Mesenchymal stem cell (in vitro differentiated cells and primary cell): Measurements from ENCODE around the gene CADPS.

Source experiments
- DNase-seq: peaks from one replicate; pipeline ENCODE4 v3.0.0-alpha.2; 2013
- H2AFZ ChIP-seq: one replicate; pipeline ENCODE4 v1.6.1; 2013; ENCODE audit warnings: low read depth, mild to moderate bottlenecking, control low read depth, inconsistent platforms, low read length, moderate library complexity
- H2AK5ac ChIP-seq: 2 replicates; pipeline ENCODE4 v1.6.1; 2013; ENCODE audit warnings: low read length, moderate library complexity, mild to moderate bottlenecking, inconsistent platforms; ENCODE audit not compliant: severe bottlenecking
- H2BK120ac ChIP-seq: one replicate; pipeline ENCODE4 v1.6.1; 2013; ENCODE audit warnings: low read depth, mild to moderate bottlenecking, inconsistent platforms, low read length, moderate library complexity
- H2BK12ac ChIP-seq, 2 experiments: one replicate each; pipeline ENCODE4 v1.6.1; 2013; ENCODE audit warnings: inconsistent platforms in 2 of 2, low read length in 2 of 2, mild to moderate bottlenecking in 2 of 2, moderate library complexity in 2 of 2, control low read depth in 1 of 2
- H2BK15ac ChIP-seq: one replicate; pipeline ENCODE4 v1.6.1; 2013; ENCODE audit warnings: mild to moderate bottlenecking, low read depth, inconsistent platforms; ENCODE audit not compliant: poor library complexity, severe bottlenecking
- H2BK5ac ChIP-seq: 2 replicates; pipeline ENCODE4 v1.6.1; 2013; ENCODE audit warnings: low read depth, mild to moderate bottlenecking, low read length, control low read depth, inconsistent platforms; ENCODE audit not compliant: poor library complexity, severe bottlenecking
- H3K14ac ChIP-seq, 2 experiments: one replicate each; pipeline ENCODE4 v1.6.1; 2013; ENCODE audit warnings: inconsistent platforms in 2 of 2, low read length in 2 of 2, control low read depth in 1 of 2, mild to moderate bottlenecking in 1 of 2, moderate library complexity in 1 of 2
- H3K18ac ChIP-seq, 2 experiments: one replicate each; pipeline ENCODE4 v1.6.1; 2013; ENCODE audit warnings: inconsistent platforms in 2 of 2, low read length in 2 of 2, control low read depth in 1 of 2, low read depth in 1 of 2, mild to moderate bottlenecking in 1 of 2
- H3K23ac ChIP-seq, 2 experiments: one replicate each; pipeline ENCODE4 v1.6.1; 2013; ENCODE audit warnings: inconsistent platforms in 2 of 2, low read length in 2 of 2, mild to moderate bottlenecking in 2 of 2, moderate library complexity in 2 of 2, control low read depth in 1 of 2
- H3K27ac ChIP-seq: 2 replicates; pipeline ENCODE4 v1.5.1; 2013; ENCODE audit warnings: mild to moderate bottlenecking, moderate library complexity, low read length, control low read depth, inconsistent platforms; ENCODE audit not compliant: poor library complexity, severe bottlenecking
- H3K27me3 ChIP-seq, 2 experiments: 2 replicates each; pipeline versions ENCODE4 v1.6.1 to v1.7.0; 2013; ENCODE audit warnings: low read length in 2 of 2, mild to moderate bottlenecking in 2 of 2, moderate library complexity in 2 of 2, control low read depth in 1 of 2, inconsistent platforms in 1 of 2; ENCODE audit not compliant: control insufficient read depth in 1 of 2, insufficient read depth in 1 of 2
- H3K36me3 ChIP-seq, 2 experiments: 2 replicates each; pipeline versions ENCODE4 v1.6.1 to v1.7.0; 2013; ENCODE audit warnings: low read length in 2 of 2, control low read depth in 1 of 2, inconsistent platforms in 1 of 2, low read depth in 1 of 2, mild to moderate bottlenecking in 1 of 2; ENCODE audit not compliant: insufficient read depth in 2 of 2, control insufficient read depth in 1 of 2
- H3K4ac ChIP-seq, 2 experiments: one replicate each; pipeline ENCODE4 v1.6.1; 2013; ENCODE audit warnings: inconsistent platforms in 2 of 2, low read length in 2 of 2, mild to moderate bottlenecking in 2 of 2, moderate library complexity in 2 of 2, control low read depth in 1 of 2, low read depth in 1 of 2
- H3K4me1 ChIP-seq: 2 replicates; pipeline ENCODE4 v1.6.1; 2013; ENCODE audit warnings: low read depth, low read length, control low read depth; ENCODE audit not compliant: control insufficient read depth, insufficient read depth
- H3K4me2 ChIP-seq: 2 replicates; pipeline ENCODE4 v1.6.1; 2013; ENCODE audit warnings: low read length, mild to moderate bottlenecking, inconsistent platforms; ENCODE audit not compliant: poor library complexity, severe bottlenecking
- H3K4me3 ChIP-seq, 2 experiments: 2 replicates each; pipeline versions ENCODE4 v1.5.1 to v1.7.0; 2013; ENCODE audit warnings: low read length in 2 of 2, mild to moderate bottlenecking in 2 of 2, control low read depth in 1 of 2, low read depth in 1 of 2; ENCODE audit not compliant: insufficient read depth in 1 of 2
- H3K79me1 ChIP-seq: replicated peaks from 2 replicates; pipeline ENCODE4 v1.6.1; 2013; ENCODE audit warnings: mild to moderate bottlenecking, control low read depth, low read length, inconsistent platforms; ENCODE audit not compliant: poor library complexity, severe bottlenecking
- H3K9ac ChIP-seq: 2 replicates; pipeline ENCODE4 v1.7.0; 2013; ENCODE audit warnings: mild to moderate bottlenecking, low read length, moderate library complexity
- H3K9me3 ChIP-seq: 2 replicates; pipeline ENCODE4 v1.7.0; 2013; ENCODE audit warnings: mild to moderate bottlenecking, low read length; ENCODE audit not compliant: control insufficient read depth
- H4K8ac ChIP-seq: one replicate; pipeline ENCODE4 v1.6.1; 2013; ENCODE audit warnings: inconsistent platforms, mild to moderate bottlenecking, low read length, moderate library complexity
- H4K91ac ChIP-seq: one replicate; pipeline ENCODE4 v1.6.1; 2013; ENCODE audit warnings: mild to moderate bottlenecking, low read length, inconsistent platforms
- WGBS: methylation state at CpG from one replicate; pipeline ENCODE4 v1.1.7; 2013; ENCODE audit warnings: mixed read lengths; 5-methylcytosine and 5-hydroxymethylcytosine counted together

CADPS gene

DNA sequence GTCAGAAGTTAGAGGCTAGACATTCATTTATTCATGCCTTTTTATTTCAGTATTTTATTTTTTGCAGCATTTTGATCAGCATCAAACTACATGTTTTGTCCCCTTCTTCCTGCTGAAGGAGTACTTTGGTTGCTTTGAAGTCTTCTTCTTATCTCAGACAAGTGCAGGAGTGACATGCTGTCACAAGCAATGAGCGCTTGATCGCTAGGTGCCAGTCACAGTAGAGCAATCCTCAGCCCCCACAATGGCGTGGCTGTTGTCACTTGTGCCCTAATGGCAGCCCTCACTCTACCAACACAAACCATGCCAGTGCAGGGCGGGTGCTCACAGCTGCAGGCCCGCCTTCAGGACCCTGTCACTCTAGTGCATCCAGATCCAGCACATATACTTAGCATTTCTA lies 317.2 kb downstream of the CADPS start:
- Histone ChIP-seq H3K36me3 (no peaks in the 10 kb centered on the region), H2AK5ac (no peak overlapping the region), H3K14ac (no peak overlapping the region), H3K18ac (no peak overlapping the region), H3K23ac (no peak overlapping the region), H2BK15ac (no peak overlapping the region), H3K27ac (no peak overlapping the region), H4K8ac (no peak overlapping the region), H3K4me1 (peaks cover 3% of the 10 kb centered on the region), H3K27me3 (peaks cover 5 to 6% of the 10 kb centered on the region in 2 experiments), H2BK12ac (no peak overlapping the region), H3K79me1 (no peaks in the 10 kb centered on the region), H2BK5ac (no peak overlapping the region), H3K4ac (no peak overlapping the region), H3K9ac (no peak overlapping the region), H3K9me3 (no peaks in the 10 kb centered on the region), H4K91ac (no peak overlapping the region), H2AFZ (no peak overlapping the region), H3K4me2 (no peak overlapping the region), H3K4me3 (no peak overlapping the region), H2BK120ac (no peak overlapping the region)
- DNase-seq, result no peak
- 90% methylated on average over 5 of the region's 5 CpGs for WGBS

DNA sequence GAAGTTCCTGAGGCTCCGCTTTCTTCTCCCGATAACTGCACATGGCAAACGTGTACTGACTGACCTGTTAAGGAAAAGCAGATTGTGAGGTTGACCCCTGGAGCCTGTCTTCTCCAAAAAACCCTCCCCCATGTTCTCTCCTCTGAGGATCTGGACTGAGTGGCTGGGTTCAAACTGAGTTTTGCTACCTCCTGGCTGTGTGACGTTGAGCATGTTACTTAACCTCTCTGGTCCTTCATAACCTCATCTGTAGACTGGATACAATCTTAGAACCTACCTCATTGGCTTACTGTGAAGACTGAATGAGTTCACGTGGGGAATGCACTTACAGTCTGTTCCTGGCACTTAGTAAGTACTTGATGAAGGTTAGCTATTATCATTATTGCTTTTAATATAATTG lies 317.8 kb downstream of the CADPS start:
- Histone ChIP-seq H3K9ac (no peak overlapping the region), H4K8ac (no peak overlapping the region), H2BK120ac (no peak overlapping the region), H3K4me3 (no peak overlapping the region), H3K4me1 (peaks cover 1% of the 10 kb centered on the region), H3K36me3 (no peaks in the 10 kb centered on the region), H2BK15ac (no peak overlapping the region), H3K9me3 (no peaks in the 10 kb centered on the region), H2AFZ (no peak overlapping the region), H3K4me2 (no peak overlapping the region), H4K91ac (no peak overlapping the region), H2AK5ac (no peak overlapping the region), H3K18ac (no peak overlapping the region), H3K27me3 (peaks cover 5 to 6% of the 10 kb centered on the region in 2 experiments), H3K79me1 (no peaks in the 10 kb centered on the region), H3K14ac (no peak overlapping the region), H2BK12ac (no peak overlapping the region), H3K4ac (no peak overlapping the region), H2BK5ac (no peak overlapping the region), H3K27ac (no peak overlapping the region), H3K23ac (no peak overlapping the region)
- DNase-seq, result no peak
- 67% methylated on average over 4 of the region's 5 CpGs for WGBS

- Histone ChIP-seq H3K23ac (no peak overlapping the region), H3K4me1 (no peaks in the 10 kb centered on the region), H2BK15ac (no peak overlapping the region), H2AFZ (no peak overlapping the region), H2BK12ac (no peak overlapping the region), H3K27me3 (peaks cover 8 to 11% of the 10 kb centered on the region in 2 experiments), H4K8ac (no peak overlapping the region), H3K4me3 (no peak overlapping the region), H3K36me3 (no peaks in the 10 kb centered on the region), H3K4ac (no peak overlapping the region), H3K18ac (no peak overlapping the region), H3K9me3 (no peaks in the 10 kb centered on the region), H4K91ac (no peak overlapping the region), H2AK5ac (no peak overlapping the region), H3K27ac (no peak overlapping the region), H3K4me2 (no peak overlapping the region), H3K14ac (no peak overlapping the region), H2BK120ac (no peak overlapping the region), H3K9ac (no peak overlapping the region), H3K79me1 (no peaks in the 10 kb centered on the region), H2BK5ac (no peak overlapping the region)
- no peak for DNase-seq
- WGBS, result 65% methylated on average over 10 of the region's 10 CpGs
Measured at GRCh38 chr3:62556121-62556815, 318.9 kb downstream of the CADPS start.

GRCh38 chr3:62554264-62554799 lies 320.9 kb downstream of the CADPS start:
- H3K14ac ChIP-seq, result no peak overlapping the region
- H2BK12ac ChIP-seq, result no peak overlapping the region
- no peak overlapping the region for H2BK5ac ChIP-seq
- H4K91ac ChIP-seq, result no peak overlapping the region
- no peak overlapping the region for H2AK5ac ChIP-seq
- H3K4me3 ChIP-seq, result no peak overlapping the region
- no peak overlapping the region for H3K9ac ChIP-seq
- no peak overlapping the region for H4K8ac ChIP-seq
- H3K4me1 ChIP-seq, result no peaks in the 10 kb centered on the region
- no peaks in the 10 kb centered on the region for H3K36me3 ChIP-seq
- H2AFZ ChIP-seq, result no peak overlapping the region
- no peak overlapping the region for H2BK120ac ChIP-seq
- no peak overlapping the region for H3K18ac ChIP-seq
- H3K27ac ChIP-seq, result no peak overlapping the region
- H3K9me3 ChIP-seq, result no peaks in the 10 kb centered on the region
- H3K4ac ChIP-seq, result no peak overlapping the region
- H3K79me1 ChIP-seq, result no peaks in the 10 kb centered on the region
- DNase-seq, result no peak
- H2BK15ac ChIP-seq, result no peak overlapping the region
- peaks cover 22 to 25% of the 10 kb centered on the region in 2 experiments for H3K27me3 ChIP-seq
- no peak overlapping the region for H3K4me2 ChIP-seq
- H3K23ac ChIP-seq, result no peak overlapping the region
- 56% methylated on average over 2 of the region's 3 CpGs for WGBS
